A673 (cell line): Measurements from ENCODE around the gene HMCN2. TPM values are rescaled to one million over a fixed set of nuclear protein-coding genes. Genes with fewer than 3 reads are reported as not detected.

Source experiments
- BruUV-seq: library from RNA; stranded (reverse); fragments of 400-500 nt; replicated peaks from 2 replicates; lab custom pipeline; 2021; lab: Mats Ljungman, UMichigan
- CTCF ChIA-PET: fragments of 300-600 bp; sonication (Branson Sonifier 250); formaldehyde crosslinking; loops from one replicate; lab custom pipeline; 2022; ENCODE audit warnings: antibody characterized with exemption; lab: Charles Lee
- POLR2A ChIA-PET: fragments of 300-600 bp; sonication (Branson Sonifier 250); formaldehyde crosslinking; loops from one replicate; lab custom pipeline; 2022; ENCODE audit warnings: antibody characterized with exemption; ENCODE audit not compliant: low non-redundant PET; lab: Charles Lee
- DNase-seq: peaks from one replicate; pipeline ENCODE4 v3.0.0-alpha.2; 2015; ENCODE audit warnings: low spot score
- H3K27ac ChIP-seq: fragments of 200-600 bp; sonication (generic); 2 replicates; pipeline ENCODE4 v1.5.1; 2016; ENCODE audit warnings: mixed run types, low read depth, mild to moderate bottlenecking, mixed read lengths, antibody characterized with exemption, low read length; ENCODE audit not compliant: poor library complexity, severe bottlenecking
- H3K27me3 ChIP-seq: fragments of 200-600 bp; sonication (generic); replicated peaks from 2 replicates; pipeline ENCODE4 v1.6.1; 2017; ENCODE audit warnings: mixed run types, low read depth, mild to moderate bottlenecking, mixed read lengths, antibody characterized with exemption, low read length; ENCODE audit not compliant: insufficient read depth, poor library complexity
- H3K36me3 ChIP-seq: fragments of 200-600 bp; sonication (generic); 2 replicates; pipeline ENCODE4 v1.6.1; 2016; ENCODE audit warnings: mixed run types, mild to moderate bottlenecking, mixed read lengths, antibody characterized with exemption, low read length; ENCODE audit not compliant: insufficient read depth, poor library complexity, severe bottlenecking
- H3K4me1 ChIP-seq: fragments of 200-600 bp; sonication (generic); 2 replicates; pipeline ENCODE4 v1.6.1; 2017; ENCODE audit warnings: mixed run types, mild to moderate bottlenecking, mixed read lengths, antibody characterized with exemption, low read length; ENCODE audit not compliant: insufficient read depth, poor library complexity, severe bottlenecking
- H3K4me3 ChIP-seq: fragments of 200-600 bp; sonication (generic); 2 replicates; pipeline ENCODE4 v1.5.1; 2016; ENCODE audit warnings: low read depth, mixed run types, mild to moderate bottlenecking, mixed read lengths, low read length; ENCODE audit not compliant: poor library complexity, severe bottlenecking
- H3K9me3 ChIP-seq: fragments of 200-600 bp; sonication (generic); 2 replicates; pipeline ENCODE4 v1.6.1; 2016; ENCODE audit warnings: mixed run types, low read depth, mild to moderate bottlenecking, mixed read lengths, antibody characterized with exemption, low read length; ENCODE audit not compliant: poor library complexity, severe bottlenecking
- EZH2 ChIP-seq: fragments of 200-600 bp; sonication (generic); IDR thresholded peaks from 2 replicates; pipeline ENCODE4 v1.6.1; 2017; ENCODE audit warnings: borderline replicate concordance, low read depth, mild to moderate bottlenecking, mixed read lengths, antibody characterized with exemption, low read length; ENCODE audit not compliant: poor library complexity, severe bottlenecking
- intact Hi-C: fragments of 100-400 bp; cut with micrococcal nuclease; formaldehyde crosslinking; loops from one replicate; pipeline ENCODE4 v1.10.0; 2022; ENCODE audit not compliant: unreplicated experiment
- total RNA-seq: library from RNA; stranded (reverse); gene quantifications from 2 replicates; pipeline ENCODE4 v1.2.3, GENCODE V29; 2021
- TF ChIP-seq, protein P1 (sequence below): fragments of 300-800, 200-600 bp; sonication (generic); conservative IDR thresholded peaks from 2 replicates; pipeline ENCODE4 v1.5.1; 2017; ENCODE audit warnings: low read depth, mild to moderate bottlenecking, antibody characterized with exemption, low read length, moderate library complexity, mixed read lengths

HMCN2 gene
- total RNA-seq, 1 experiment from 2014 or later = 0.28 TPM

DNA sequence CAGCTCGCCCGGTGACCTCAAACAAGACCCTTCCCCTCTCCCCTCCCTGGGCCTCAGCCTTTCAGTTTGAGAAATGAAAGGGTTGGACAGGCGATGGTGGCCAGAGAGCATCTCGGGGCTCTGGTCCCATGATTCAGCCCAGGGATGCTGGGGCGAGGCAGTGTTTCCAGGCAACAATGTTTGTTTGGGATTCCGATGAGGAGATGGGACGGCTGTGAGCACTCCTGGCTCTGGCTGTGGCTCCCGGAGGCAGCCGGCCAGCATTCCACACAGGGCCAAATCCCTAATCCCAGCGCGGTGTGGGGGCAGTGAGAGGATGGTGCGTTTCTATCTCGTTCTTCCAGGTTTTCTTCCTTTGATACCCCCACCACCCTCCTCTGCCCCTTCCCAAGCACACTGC, 66.0 kb downstream of the HMCN2 start:
- Histone ChIP-seq H3K36me3 (no peaks in the 10 kb centered on the region), H3K4me3 (no peak overlapping the region)
- DNase-seq = no peak

DNA sequence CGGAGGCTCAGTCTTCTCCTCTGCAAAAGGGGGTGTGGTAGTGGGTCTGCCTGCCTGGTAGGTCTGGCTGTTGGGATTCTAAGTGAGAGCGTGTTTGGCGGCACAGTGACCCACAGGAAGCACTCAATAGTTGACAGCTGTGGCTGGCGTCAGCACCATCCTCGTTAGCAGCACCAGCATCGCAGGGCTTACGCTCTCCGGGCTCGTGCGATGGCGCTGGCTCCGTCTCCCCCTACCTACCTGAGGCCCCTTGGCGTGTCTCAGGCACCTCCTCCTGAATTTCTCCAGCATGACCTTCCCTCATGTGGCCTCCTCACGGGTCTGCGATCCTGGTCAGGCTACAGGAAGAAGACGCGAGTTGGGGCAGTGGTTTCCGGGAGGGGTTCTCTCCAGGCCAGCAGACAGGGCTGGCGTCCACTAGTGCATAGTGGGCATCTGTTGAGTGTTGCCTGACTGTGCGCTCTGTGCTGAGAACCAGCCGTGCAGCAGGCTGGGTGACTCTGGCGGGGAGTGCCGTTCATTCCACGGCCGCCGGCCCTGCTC, 66.9 kb downstream of the HMCN2 start:
- intact Hi-C loops = no loop called here
- Histone ChIP-seq H3K36me3 (no peaks in the 10 kb centered on the region), H3K27me3 (peaks cover 45% of the 10 kb centered on the region), H3K4me1 (no peaks in the 10 kb centered on the region), H3K9me3 (no peaks in the 10 kb centered on the region), H3K4me3 (no peak overlapping the region), H3K27ac (no peak overlapping the region)
- no TSS peak for BruUV-seq
- ChIA-PET POLR2A (no interaction called here), CTCF (interaction anchor here (0.5 kb wide), 1 partner anchor 375 kb away, joined by 4 read pairs; no protein-coding TSS in a partner anchor)
- no peak for DNase-seq
- TF ChIP-seq, protein P1, sequence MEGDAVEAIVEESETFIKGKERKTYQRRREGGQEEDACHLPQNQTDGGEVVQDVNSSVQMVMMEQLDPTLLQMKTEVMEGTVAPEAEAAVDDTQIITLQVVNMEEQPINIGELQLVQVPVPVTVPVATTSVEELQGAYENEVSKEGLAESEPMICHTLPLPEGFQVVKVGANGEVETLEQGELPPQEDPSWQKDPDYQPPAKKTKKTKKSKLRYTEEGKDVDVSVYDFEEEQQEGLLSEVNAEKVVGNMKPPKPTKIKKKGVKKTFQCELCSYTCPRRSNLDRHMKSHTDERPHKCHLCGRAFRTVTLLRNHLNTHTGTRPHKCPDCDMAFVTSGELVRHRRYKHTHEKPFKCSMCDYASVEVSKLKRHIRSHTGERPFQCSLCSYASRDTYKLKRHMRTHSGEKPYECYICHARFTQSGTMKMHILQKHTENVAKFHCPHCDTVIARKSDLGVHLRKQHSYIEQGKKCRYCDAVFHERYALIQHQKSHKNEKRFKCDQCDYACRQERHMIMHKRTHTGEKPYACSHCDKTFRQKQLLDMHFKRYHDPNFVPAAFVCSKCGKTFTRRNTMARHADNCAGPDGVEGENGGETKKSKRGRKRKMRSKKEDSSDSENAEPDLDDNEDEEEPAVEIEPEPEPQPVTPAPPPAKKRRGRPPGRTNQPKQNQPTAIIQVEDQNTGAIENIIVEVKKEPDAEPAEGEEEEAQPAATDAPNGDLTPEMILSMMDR = no peak
- no peak for TF ChIP-seq EZH2

More for the DNA sequence above, 66.0 kb downstream of the HMCN2 start:
- Histone ChIP-seq H3K4me1 (no peaks in the 10 kb centered on the region), H3K27ac (no peak overlapping the region), H3K9me3 (no peaks in the 10 kb centered on the region), H3K27me3 (peaks cover 54% of the 10 kb centered on the region)
- no peak for TF ChIP-seq EZH2
- TF ChIP-seq, protein P1 = no peak
- POLR2A ChIA-PET = no interaction called here
- intact Hi-C loops = no loop called here
- BruUV-seq = no TSS peak
- CTCF ChIA-PET = no interaction called here

DNA sequence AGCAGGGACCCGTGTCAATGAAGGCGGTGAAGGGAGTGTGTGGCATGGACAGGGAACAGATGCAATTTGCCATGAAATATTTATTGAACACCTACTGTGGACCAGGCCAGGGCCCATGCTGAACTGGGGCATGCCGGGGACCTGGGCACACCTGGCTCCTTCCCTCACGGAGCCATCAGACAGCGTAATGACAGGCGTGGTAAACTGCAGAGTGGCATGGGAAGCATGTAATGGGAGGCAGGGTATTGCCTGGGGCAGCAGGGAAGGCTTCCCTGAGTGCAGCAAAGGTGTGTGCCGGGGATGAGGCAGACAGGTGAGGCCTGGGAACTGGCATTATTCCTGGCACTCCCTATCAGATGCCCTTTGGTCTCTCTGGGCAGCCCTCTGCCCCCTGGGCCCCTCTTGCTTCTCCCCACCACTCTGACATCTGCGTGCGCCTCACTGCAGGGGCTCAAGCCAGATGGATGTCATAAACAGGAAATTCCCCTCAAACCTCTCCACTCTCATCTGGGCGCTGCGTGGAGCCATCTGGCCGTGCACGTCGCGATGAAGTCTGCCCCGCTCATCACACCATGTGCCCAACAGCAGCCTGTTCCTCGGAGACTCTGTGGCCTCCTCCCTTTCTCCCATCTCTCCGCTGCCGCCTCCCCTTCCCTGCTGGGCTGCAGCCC, 67.6 kb downstream of the HMCN2 start:
- CTCF ChIA-PET = no interaction called here
- peaks cover 38% of the 10 kb centered on the region for H3K27me3 ChIP-seq
- no peaks in the 10 kb centered on the region for H3K36me3 ChIP-seq
- BruUV-seq = no TSS peak
- no peaks in the 10 kb centered on the region for H3K9me3 ChIP-seq
- POLR2A ChIA-PET = no interaction called here
- no peaks in the 10 kb centered on the region for H3K4me1 ChIP-seq
- intact Hi-C loops = no loop called here
- H3K4me3 ChIP-seq = no peak overlapping the region
- DNase-seq = peak; percentile 44
- H3K27ac ChIP-seq = no peak overlapping the region
- no peak for TF ChIP-seq EZH2
- TF ChIP-seq, protein P1 = no peak
